HG03457 (cell line): ENCODE measurements around the gene PACSIN1.

Experiments
- ATAC-seq: cut with Tn5 transposase; IDR thresholded peaks from one replicate; pipeline ENCODE4 v1.9.1; 2021; ENCODE audit warnings: moderate number of reproducible peaks; ENCODE audit not compliant: unreplicated experiment

The PACSIN1 gene

DNA sequence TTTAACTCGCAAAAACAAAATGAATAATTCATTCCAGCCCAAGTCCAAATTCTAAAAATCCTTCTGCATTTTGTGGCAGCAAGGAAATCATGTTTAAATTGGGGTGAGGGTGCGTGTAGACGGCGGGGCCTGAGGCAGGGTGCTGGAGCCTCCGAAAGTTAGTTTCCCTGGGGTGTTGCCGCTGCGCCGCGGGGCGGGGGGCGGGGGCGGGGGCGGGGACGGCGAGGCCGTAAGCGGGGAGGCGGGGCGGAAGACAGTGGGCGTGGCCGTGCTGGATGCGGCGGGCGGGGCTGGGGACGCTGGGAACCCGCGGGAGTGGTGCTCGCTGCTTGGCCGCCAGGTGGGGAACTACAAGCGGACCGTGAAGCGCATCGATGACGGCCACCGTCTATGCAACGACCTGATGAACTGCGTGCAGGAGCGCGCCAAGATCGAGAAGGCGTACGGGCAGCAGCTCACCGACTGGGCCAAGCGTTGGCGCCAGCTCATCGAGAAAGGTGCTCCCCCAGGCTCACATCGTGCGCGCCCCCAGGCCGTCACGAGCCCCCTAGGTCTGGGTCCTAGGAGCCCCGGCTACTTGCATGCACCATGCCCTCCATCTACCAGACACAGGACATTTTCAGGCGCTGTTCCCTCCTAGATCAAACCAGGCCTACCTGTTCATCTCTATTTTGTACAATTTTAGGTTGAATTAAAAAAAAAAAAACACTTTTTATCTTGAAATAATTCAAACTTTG is 61.3 kb downstream of the PACSIN1 start:
- ATAC-seq = peak; percentile 61

DNA sequence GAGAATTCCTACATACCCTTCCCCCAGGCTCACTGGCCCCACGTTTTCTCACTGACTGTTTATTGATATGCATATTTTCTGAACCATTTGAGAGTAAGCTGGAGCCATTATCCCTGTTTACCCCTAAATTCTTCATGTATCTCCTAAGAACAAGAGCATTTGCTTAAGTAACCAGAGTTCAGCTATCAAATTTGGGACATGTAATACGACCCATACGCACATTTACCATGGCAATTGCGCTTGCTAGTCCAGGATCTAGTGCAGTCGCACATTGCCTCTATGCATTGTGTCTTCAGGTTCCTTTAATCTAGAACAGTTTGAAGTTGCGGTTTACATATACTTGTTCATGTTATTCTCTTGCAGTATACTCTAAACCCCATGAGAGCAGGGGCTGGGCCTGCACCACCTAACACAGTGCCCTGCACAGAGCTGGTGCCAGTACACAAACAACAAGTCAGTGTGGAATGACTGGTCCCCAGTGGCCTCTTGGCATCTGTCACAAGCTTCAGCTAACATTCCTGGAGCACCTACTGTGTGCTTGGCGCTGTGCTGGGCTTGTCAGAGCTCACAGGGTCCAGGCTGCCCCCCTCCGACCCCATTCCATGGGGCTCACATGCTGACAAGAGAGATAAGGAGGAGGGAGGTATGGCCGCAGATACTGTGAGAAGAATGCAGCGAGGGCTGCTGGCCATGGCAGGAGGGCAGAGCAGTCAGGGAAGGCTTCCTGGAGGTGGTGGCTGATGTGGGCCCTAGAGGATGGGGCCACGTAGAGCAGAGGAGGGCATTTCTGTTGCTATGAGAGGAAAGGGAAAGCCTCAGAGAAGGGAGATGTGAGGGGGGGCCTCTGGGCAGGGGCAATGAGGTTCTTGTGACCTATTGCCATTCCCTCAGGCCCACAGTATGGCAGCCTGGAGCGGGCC is 62.1 kb downstream of the PACSIN1 start:
- ATAC-seq = no peak

DNA sequence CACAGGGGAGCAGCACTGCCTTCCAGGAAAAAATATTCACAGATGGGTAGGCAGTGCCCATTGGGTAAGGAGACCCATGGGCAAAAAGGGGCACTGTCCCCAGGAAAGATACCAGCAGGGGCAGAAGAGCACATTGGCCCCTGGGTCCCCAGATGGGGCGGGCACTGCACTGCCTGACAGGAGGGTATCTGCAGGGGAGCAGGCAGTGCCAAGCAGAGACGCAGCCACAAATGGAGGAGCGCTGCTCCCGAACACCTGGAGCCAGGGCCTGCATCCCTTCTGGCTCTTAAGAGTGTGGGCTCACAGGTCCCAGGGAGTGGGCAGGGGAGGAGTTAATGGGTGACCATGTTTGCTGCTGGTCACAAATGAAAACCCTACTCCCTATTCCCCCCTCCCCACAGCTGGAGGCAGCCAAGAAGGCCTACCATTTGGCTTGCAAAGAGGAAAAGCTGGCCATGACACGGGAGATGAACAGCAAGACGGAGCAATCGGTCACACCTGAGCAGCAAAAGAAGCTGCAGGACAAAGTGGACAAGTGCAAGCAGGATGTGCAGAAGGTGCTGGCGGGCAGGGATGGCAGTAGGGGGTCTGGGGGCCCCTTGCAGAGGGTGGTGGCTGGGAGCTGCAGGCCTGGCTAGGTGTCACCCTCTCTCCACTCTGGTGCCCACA is 63.3 kb downstream of the PACSIN1 start:
- no peak for ATAC-seq

DNA sequence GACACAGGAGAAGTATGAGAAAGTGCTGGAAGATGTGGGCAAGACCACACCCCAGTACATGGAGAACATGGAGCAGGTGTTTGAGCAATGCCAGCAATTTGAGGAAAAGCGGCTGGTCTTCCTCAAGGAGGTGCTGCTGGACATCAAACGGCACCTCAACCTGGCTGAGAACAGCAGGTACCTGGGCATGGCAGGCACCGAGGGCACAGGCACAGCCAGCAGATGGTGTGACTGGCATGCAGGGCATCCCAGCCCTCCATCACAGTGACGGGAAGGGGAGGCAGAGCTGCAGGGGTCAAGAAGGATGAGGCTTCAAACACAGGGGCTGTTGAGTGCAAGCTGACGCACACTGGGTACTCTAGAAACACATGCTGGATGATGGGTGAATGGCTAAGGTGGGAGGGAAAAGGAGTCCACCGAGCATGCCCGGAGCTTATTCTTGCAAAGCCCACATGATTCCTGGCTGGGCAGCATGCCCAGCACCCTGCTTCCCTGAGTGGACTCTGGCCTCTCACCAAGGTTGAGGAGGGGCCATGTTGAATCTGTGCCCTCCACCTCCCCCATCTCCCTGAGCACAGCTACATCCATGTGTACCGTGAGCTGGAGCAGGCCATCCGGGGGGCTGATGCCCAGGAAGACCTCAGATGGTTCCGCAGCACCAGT is 63.9 kb downstream of the PACSIN1 start:
- no peak for ATAC-seq

DNA sequence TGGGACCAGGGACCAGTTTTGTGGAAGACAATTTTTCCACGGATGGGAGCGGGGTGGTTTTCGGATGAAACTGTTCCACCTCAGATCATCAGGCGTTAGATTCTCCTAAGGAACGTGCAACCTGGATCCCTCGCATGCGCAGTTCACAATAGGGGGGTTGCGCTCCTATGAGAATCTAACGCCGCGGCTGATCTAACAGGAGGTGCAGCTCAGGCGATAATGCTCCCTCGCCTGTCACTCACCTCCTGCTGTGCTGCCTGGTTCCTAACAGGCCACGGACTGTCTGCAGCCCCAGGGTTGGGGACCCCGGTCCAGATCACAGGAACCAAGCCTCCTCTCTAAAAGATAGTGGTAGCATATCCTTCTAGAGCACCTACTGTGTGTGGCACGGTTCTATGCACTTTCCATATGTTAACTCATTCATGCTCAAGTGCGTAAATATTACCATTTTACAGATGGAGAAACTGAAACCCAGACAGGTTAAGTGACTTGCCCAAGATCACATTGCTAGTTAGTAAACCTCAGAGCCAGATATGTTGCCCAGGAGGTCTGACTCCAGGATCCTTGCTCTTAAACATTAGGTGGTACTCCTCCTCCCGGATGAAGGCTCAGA is 65.0 kb downstream of the PACSIN1 start:
- ATAC-seq = no peak

DNA sequence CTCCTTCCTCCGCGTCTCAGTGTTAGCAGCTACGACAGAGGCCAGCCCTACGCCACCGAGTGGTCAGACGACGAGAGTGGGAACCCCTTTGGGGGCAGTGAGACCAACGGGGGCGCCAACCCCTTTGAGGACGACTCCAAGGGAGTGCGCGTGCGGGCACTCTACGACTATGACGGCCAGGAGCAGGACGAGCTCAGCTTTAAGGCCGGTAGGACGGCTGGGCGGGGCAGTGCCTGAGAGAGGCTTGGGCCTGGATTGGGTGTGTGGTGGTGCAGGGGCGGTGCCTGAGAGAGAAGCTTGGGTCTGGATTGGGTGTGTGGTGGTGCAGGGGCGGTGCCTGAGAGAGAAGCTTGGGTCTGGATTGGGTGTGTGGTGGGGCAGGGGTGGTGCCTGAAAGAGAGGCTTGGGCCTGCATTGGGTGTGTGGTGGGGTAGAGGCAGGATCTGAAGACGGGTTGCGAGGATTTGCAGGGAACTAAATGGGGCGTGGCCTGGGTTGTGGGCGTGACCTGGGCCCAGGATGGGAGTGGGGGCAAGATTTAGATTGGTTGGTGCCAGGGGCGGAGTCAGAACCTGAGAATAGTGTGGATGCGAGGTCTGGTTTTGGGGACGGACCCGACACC is 65.8 kb downstream of the PACSIN1 start:
- no peak for ATAC-seq

DNA sequence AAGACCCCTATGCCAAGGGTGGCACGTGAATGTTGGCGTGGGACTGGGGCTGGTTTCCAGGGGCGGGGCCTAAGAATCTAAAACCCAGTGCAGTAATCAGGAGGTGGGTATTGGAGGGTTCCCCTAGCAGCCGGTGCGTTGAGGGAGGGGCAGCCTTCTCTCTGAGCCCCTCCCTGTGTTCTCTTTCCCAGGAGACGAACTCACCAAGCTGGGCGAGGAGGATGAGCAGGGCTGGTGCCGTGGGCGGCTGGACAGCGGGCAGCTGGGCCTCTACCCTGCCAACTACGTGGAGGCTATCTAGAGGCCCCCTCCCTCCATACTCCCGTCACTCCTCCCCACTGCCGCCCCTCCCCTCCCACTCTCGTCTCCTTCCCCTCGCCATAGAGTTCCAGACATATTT is 66.4 kb downstream of the PACSIN1 start:
- no peak for ATAC-seq

DNA sequence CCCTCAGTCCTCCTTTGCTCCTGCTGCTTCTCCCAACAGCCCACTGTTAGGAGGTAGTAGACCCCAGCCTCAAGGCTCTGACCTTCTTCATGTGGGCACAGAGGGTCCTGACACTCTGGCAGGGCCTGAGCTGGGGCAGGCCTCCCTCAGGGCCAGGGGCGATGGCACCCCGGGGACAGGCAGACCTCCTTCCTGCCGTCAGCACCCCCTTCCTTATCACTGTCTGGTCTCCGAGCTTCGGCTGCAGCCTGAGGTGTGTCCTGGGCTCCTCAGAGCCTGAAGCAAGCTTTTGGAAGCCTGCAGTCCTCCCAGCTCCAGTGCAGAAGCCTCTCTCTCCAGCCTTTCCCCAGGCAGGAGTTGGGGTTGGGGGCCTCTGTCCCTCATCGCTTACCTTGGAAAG is 68.3 kb downstream of the PACSIN1 start:
- no peak for ATAC-seq

DNA sequence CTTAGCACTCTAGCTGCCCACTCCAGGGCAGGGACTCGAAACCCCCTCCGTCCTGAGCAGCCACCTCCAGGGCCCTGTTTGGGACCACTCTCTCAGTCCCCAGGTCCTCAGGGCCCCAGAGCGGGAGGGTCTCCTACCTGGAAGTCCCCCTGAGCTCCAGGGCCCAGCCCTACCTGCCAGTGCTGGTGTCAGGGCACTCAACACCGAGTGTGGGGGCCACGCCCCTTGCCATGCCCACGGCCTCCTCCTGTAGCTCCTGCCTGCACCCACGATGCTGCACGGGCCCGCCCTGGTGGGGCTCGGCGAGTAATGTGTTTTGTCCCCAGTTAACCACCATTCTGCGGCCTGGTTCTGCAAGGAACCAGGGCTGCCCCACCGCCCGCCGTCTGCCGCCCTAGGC is 68.8 kb downstream of the PACSIN1 start:
- no peak for ATAC-seq

DNA sequence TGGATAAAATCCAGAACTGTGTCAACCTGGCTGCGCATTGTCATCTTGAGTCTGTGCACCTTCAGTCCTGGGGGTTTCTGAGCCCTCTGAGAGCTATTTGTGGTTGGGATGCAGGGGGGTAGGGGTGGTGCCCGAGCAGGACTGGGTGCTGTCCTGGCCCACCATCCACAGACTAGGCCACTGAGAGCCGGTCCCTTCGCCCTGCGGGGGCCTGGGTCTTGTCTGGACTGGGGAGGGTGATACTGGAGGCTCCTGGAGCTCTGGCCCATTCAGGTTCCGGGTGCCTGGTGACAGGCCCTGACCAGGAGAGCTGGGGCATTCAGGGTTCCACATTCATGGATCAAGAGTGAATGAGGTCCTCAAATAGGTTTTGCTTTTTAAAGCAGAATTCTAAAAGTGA is 69.3 kb downstream of the PACSIN1 start:
- ATAC-seq = no peak

DNA sequence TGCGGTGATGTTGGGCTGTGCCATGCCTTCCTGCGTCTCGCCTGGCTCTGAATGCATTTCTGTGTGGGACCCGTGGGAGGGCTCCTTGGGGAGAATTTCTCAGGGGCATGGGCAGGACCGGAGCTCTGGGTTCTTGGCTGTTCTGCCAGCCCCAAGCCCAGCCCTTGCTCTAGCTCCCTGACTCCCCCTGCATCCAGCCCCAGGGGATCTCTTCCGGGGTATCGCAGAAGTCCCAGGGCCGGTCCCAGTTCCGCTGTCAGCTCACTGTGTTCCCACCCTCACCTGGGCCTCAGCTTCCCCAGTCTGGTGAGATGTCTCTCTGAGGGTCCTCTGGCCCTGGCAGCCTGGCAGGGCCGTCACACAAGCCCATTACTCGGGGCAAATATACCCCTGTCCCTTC is 69.8 kb downstream of the PACSIN1 start:
- ATAC-seq = no peak

DNA sequence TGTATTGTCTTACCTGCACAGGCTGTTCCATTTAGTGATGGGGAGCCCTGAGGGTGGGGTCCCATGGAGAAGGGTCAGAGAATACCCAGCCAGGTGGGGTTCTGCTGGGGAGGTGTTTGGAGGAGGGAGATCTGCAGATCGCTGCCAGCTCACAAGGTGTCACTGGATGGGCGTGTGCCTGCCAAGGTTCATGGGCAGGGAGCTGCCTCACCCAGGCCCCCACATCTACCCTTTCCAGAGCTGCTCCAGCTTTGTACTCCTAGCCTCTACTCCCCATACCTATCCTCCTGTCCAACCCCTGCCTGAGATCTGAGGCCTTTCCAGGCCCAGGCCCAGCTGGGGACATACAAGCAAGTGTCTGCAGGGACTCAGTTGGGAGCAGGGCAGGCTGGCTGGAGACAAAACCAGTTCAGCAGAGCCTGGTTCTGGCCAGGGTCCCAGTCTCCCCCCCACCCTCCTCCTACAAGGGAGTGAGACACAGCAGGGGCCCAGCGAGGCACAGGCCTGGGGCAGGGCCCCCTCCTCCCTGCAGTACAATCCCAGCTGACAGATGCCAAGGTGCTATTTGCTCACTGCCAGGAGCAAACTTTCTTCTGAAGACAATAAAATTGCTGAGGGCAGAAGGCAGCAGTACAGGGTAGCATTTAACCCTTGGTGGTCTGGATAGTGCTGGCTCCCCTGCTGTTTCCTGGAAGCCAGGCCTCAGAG is 70.5 kb downstream of the PACSIN1 start:
- ATAC-seq = no peak

DNA sequence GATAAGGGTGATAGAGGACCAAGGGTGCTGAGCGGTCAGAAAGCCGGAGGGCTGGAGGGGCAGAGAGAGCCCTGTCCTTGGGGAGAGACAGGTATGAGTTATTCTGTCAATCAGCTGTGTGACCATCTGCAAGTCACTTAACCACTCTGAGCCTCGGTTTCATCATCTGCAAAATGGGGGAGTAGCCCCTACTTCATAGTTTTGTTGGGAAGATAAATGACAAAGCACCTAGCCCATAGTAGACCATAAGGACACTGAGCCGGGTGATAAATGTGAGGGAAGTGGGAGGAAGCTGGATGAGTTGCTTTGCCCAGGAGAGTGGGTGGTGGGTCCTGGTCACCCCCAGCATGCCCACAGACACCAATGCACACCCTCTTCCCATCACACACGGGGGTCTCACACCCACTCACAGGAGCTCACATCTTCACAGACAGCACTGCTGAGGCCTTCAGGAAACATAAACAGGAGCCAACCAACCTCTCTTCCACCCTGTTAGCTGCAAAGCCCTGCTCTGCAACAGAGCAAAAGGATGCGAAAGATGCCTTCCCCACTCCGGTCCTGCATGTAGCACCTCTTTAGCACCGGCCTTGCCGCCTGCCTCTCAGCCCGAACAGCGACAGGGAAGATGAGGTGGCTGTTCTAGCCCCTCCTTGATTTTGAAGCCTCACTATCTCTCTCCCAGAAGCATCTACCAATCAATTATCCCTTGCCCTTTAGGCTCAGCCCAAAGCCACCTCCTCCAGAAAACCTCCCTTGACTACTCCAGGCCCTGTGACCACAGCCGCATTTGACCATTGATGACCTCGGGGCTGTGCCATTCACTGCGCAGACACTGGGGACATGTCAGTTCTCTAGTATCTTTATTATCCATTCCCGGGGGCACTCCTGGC is 71.3 kb downstream of the PACSIN1 start:
- ATAC-seq = no peak

DNA sequence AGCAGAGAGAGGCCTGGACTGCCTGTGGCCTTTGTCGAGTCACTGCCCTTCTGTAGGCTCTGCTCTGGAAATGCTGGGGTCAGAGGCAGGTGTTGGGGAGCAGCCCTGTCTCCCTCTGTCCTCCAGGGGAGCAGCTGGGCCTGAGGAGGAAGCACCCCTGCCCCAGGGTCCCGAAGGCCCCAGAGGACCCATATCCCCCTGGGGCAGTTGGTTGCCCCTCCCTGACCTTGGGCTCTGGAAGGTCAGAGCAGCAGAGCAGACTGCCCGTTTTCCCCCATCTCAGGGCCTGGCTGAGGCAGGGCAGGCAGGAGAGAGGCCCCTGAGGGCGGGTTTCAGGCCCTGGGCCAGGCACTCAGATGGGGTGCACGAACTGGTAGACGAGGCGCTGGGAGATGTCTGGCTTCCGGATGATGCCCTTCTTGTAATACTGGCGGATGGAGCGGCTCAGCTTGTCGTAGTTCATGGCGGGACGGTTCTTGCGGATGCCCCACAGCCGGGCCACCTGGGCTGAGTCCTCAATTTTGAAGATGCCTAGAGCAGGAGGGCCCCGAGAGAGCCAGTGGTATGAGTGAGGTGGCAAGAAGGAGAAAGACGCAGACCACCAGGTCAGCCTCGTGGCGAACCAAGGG is 72.2 kb downstream of the PACSIN1 start:
- ATAC-seq = no peak

DNA sequence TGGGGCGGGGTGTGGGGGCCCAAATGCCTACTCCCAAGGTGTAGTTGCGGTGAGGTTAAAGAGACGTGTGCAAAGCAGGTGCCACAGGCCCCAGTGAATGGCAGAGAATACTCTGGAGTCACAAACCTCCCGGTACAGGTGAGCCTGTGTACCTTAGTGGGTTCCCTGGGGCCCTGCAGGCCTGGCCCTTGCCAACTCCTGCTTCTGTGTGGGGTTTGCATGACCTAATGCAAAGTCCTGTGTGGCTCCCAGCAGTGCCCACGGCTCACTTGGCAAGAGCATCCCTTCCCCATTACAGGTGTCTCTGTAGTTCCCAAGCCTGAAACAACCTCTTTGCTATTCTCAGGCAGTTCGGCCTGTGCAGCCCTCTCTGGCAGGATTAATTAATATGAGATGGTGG is 72.7 kb downstream of the PACSIN1 start:
- ATAC-seq = no peak

DNA sequence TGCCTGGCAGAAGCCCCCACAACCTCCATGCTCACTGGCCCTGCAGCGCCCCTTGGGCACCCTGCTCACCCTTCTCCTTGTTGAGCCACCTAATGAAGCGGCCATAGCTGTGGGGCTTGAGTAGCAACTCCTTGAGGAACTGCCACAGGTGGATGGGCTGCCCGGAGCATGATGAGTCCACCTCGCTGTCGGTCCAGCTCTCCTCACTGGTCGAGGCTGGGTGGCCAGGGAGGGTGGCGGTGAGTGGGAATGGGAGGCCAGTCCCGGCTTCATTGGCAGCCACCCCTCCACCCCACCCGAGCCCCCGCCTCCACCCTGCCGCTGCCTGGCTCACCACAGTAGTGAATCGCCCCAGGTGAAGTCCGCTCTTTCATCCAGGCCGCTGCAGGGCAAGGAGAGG is 73.3 kb downstream of the PACSIN1 start:
- ATAC-seq = no peak

DNA sequence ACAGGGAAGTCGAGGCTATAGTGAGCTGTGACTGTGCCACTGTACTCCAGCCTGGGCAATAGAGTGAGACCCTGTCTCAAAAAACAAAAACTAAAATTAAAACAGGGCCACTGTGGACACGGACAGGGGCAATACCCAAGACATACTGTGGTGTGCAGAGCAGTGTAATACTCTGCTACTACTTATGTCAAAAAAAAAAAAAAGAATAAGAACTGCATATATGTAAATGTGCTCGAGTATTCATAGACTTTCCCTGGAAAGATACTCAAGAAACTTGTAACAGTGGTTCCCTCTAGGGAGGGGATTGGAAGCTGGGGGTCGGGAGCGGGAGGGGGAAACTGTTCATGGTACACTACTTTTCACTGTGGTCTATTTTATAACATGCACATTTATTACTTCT is 74.3 kb downstream of the PACSIN1 start:
- ATAC-seq = no peak

DNA sequence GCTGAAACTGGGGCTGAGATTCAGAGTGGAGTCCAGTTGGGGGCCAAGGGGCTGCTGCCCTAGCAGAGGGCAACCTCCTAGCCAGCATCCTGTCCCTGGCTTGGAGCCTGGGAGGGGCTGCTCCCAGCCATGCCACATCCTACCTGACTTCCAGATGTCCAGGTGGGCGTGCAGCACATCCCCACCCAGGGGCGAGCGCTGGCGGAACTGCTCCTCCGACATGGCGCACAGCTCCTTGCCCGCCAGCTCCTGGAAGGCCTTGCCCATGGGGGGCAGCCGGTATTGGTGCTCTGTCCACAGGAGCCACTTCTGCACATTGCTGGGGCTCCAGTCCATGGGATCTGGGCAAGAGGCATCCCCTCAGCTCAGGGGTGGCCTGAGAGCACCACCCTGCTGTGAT is 75.0 kb downstream of the PACSIN1 start:
- ATAC-seq = no peak
